GM19438 (cell line): ENCODE measurements around the gene ALDH16A1.

Experiments
- ATAC-seq: cut with Tn5 transposase; IDR thresholded peaks from one replicate; pipeline ENCODE4 v1.9.1; 2021; ENCODE audit warnings: low read depth; ENCODE audit not compliant: unreplicated experiment

Gene ALDH16A1

DNA sequence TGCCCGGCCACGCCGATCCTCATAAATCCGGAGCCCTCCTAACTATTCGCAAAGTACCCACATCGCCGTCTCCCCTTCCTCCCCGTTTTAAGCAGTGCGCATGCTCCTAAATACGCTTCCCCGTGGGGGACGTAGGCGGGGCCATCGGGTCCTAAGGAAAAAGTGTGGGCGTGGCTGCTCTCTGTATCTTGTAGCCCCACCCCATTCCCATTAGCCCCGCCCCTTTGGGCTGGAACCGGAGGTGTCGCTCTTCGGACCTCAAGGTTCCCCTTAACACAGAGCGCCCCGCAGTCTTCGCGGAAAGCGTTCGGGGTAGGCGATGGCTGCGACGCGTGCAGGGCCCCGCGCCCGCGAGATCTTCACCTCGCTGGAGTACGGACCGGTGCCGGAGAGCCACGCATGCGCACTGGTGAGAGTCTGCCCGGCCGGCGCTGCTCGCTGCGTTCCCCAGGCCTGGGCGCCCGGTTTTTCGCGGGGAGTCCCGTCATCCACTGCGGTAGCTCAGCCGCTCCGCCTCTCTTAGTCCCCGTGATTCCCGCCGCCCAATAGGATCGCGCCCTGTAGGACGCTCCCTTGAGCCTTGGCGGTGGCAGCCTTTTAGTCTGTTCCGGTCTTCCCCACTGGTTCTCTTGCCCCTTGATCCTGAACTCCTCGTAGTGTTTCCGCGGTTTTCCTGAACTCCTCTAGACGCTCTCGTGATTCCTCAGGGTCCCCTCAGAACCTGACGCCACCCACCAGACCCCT, at the start of gene ALDH16A1:
Gene ALDH16A1, plus strand, starts transcription at position 213 of the 744 bp plus-strand sequence. Its CDS starts 107 bp downstream, at position 320.
- peak; percentile 69 for ATAC-seq

DNA sequence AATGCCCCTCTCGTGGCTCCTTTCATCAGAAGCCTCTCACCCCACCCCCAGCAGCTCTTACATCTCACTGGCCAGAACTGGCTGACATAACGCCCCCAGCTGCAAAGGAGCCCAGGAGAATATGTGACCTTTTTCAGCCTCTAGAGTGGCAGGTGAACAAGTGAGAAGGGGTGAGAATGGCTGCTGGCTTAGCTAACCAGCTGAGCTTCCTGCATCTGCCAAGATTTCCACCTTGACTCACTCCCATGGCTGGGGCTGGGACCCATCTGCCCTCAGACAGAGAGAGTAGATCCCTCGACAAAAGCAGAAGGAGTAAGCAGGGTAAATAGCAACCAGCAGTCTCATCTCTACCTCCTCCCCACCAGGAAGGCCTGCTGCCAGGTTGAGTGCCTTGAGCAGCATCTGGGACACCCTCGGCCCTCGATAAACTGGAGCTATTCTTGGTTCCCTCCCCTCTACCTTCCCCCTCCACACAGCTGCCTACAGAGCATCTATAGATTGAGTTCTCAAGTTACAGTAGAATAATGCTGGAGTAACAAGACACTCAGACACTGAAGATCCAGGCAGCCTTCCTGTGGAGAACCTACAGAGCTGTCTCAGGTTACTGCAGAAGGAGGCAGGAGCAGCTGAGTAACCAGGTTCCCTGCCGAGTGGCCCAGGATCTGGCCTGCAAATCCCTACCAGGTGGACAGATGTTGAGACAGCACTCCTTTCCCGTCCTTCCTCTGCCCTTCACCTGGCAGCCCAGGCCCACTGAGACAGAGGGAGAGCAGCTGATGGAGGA, 49.4 kb upstream of the ALDH16A1 start:
- no peak for ATAC-seq

DNA sequence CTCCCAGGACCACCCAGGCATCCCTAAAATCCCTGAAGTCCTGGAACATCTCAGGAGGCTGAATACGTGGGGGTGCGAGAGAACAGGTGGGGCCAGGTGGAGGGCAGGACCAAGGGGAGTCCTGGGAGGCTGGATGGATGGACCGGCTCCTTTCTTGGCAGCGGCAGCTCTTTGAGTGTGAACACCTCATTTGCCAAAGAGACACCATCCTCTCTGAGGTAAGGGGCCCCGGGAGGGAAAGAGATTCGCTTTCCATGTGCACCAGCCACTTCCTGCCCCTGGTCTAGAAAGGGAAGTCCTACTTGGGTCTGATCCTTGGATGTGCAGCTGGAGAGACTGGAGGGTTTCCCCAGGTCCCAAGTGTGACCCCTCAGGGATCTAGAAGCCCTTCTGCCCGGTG, 45.9 kb upstream of the ALDH16A1 start:
- no peak for ATAC-seq

DNA sequence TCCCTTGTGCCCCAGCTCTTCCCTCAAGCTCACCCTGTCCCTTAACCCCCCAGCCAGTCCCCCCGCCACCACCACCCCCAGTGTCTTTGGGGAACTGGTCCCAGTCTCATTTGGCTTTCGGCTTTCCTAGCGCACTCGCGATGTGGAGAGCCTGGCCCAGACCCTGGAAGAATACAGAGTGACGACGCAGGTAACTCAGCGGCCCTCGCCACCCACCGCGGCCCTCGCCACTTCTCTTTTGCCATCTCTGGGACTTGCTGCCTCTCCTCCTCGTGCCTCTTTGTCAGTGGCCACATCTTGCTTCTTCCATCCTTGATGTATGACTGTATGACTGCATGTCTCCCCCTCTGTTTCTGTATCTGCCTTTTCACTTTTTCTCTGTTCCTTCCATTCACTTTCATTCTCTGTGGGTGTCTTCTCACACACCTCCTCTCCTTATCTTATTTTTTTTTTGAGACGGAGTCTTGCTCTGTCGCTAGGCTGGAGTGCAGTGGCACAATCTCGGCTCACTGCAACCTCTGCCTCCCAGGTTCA, 45.5 kb upstream of the ALDH16A1 start:
- ATAC-seq = no peak

DNA sequence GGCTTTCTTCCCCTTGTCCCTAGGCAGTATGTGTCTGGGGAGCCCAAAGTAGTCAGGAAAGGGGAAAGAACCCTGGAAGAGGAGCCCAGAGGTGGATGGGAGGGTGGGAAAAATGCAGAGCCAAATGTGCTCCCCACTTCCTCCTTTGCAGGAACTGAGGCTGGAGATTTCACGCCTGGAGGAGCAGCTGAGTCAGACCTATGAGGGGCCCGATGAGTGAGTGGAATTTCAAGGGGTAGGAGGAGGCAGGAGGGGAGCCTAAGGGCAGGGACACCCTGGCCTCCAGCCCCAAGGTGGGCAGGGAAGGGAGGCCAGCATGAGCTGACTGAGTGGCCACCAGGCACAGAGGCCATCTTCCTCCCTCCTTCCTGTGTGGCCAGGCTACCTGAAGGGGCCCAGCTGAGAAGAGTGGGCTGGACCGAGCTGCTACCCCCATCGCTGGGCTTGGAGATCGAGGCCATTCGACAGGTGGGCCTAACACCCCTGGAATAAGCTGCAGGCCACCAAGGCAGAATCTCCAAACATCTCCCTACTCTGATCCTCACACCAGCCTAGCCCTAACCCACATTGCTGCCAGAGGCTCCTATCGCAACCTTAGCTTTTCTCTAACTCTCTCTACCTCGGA, 44.1 kb upstream of the ALDH16A1 start:
- ATAC-seq = no peak

DNA sequence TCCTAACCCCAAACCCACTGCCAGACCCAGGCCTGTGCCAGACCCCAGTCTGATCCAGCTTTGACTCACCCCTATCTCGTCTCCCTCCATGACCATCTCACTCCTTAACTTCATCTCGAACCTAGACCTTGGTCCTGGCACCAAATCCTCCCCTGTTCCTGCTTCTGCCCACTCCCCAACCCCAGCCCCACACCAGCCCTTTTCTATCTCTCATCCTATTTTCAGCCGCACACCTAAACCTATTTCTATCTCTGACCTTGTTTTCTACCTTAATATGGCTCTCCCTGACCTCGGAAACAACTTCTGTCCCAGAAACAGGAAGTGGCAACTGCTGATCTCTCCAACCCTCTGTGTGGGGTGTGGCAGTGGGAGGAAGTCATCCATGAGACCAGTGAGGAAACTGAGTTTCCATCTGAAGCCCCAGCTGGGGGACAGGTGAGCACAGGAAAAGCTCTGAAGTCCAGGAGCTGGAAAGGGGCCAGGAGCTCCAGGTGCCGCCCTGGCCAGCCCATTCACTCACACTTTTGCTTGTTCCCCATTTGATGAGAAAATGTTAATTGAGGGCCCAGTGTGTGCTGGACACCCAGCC, 43.5 kb upstream of the ALDH16A1 start:
- no peak for ATAC-seq

DNA sequence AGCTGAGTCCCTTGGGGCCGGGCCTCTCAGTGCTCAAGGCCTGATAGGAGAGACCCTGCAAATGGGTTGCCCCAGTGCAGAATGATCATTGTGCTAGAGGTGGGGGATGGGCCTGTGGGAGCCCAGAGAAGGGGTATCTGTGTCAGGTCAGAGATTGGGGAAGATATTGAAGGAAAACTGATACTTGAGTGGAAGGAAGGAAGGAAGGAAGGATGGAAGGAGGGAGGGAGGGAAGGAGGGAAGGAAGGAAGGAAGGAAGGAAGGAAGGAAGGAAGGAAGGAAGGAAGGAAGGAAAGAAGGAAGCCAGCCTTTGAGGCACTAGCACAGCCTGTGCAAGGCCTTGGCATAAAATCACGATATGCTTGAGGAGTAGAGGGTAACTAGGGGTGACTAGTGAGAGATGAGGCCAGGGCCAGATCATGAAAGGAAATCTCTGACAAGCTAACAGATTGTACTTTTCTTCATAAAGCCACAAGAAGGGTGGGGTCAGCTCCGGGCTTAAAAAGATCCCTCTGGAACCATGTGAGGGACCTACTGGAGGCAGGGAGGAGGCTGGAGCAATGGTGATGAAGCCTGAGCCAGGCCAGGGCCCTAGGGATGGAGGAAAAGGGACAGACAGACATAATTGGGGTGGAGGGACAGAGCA, 41.2 kb upstream of the ALDH16A1 start:
- ATAC-seq = no peak

DNA sequence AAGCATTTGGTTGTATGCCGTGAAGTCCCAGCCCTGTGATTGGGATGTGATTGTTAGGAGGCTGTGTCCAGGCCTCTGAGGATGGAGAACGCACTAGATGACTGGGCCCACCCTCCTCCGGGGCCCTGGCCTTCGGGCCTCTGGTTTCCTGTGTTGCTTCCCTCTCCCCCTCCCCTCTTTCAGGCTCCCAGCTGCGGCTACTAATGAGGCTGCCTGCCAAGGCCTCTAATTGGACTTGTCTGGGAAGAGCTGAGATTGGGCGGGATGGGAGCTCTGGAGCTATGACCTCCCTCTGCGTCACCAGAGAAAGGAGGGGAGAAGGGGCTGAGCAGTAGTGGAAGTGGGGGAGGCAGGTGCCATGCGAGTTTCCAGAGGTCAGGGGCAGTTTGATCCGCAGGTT, 39.7 kb upstream of the ALDH16A1 start:
- no peak for ATAC-seq

DNA sequence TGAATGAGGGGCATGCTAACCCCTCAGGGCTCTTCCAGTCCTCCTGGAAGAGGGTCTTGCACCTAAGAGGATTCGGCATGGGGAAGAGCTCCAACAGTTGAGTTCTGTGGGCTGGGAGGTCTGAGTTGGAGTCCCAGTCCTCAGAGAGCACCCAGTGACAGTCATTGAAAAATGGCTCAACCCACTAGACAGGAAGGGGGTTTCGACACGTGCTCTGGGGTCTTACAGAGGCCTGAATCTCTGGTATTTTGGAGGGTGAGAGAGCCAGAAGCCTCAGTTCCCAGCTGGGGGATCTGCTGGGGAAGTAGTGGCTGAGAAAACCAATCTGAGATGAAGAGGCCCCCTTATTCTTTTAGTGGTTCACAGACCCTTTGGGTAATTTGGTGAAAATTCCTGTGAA, 38.8 kb upstream of the ALDH16A1 start:
- no peak for ATAC-seq

DNA sequence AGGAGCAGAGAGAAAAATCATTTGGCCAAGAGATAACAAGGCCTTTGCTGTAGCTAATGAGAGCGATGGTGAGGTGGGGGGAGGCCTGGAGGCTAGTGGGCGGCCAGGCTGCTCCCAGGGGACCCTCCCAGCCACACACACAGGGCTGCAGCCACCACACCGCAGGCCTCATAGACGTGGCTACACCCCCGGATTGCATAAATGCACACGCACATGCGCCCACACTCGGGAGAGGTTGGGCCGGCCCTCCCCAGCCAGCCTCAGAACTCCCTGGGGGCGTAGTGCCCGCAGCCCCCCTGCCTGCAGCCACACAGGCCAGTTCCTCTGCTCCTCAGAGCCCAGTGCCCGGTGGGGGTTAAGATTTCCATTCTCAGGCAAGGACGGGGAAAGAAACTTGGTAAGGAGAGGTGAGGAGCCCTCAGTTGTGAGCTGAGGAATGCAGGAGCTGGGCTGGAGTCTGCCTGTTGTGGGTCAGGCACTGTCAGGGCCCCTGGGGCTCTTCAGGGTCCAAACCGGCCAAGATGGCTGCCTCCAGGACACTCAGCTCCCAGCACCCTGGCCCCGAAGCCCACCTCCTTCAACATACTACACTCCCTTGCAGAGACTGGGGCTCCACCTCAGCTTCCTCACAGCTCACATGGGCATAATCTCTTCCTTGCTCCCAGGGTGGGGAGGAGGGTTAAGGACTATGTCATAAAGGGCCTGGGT, 37.8 kb upstream of the ALDH16A1 start:
- ATAC-seq = no peak

DNA sequence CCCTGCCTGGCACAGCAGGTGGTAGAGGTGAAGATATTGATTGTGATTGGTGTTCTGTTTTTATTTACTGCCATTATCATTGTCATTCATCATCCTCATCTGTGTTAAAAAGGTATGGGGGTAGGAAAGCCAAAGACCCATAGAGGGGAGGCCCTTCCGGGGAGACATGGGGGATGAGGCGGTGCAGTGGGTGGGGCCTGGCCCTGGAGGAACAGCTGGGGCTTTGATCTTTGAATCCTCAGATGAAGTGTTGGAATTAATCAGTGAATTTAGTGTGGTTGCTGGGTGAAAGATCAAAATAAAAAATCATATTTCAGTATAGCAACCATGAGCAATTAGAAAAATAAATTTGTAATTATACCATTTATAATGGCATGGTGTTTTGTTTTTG, 37.2 kb upstream of the ALDH16A1 start:
- no peak for ATAC-seq

DNA sequence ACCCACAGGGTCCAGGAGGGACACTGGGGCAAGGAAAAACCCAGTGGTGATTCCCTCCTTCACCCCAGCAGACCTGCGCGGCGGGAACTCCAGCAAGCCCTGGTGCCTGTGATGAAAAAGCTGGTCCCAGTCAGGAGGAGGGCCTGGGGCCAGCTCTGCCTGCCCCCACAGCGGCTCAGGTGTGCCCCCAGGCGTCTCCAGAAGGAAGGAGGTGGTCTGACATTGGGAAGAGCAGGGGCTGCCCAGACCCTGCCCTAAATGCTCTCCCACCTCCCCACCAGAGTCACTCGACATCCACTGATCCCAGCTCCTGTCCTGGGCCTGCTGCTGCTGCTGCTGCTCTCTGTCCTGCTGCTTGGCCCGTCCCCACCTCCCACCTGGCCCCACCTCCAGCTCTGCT, 35.9 kb upstream of the ALDH16A1 start:
- no peak for ATAC-seq

DNA sequence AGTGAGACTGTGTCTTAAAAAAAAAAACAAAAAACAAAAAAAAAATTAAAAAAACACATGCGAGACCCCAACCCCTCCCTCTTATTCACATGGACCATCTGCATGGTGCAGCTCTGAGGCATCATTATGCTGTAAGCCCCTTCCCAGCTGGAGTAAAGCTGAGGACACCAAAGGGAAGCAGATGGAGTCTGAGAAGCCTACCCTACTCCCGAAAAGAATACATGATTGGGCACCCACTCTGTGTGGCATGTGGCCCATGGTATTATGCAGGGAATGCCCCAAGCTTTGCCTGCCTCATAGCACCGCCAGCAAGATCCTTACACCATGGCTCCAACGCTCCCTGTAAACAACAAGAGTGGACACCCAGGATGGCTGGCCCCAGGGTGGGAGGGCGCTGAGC, 34.5 kb upstream of the ALDH16A1 start:
- ATAC-seq = no peak

DNA sequence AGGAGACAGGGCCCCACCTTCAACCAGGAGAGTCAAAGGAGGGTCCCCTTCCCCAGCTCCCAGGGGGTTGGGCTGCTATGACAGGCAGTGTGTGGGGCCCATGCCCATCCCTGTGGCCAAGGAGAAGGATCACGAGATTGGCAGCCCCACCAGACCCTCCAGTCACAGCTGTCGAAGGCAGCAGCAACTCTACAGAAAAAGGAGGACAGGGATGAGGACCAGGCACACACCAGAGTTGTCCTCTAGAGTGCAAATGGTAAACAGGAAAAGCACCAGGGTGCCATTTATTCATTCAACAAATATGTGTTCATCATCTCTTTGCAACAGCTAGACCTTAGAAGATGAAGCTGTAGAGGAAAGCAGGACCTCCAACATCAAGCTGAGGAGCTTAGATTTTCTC, 33.9 kb upstream of the ALDH16A1 start:
- no peak for ATAC-seq

DNA sequence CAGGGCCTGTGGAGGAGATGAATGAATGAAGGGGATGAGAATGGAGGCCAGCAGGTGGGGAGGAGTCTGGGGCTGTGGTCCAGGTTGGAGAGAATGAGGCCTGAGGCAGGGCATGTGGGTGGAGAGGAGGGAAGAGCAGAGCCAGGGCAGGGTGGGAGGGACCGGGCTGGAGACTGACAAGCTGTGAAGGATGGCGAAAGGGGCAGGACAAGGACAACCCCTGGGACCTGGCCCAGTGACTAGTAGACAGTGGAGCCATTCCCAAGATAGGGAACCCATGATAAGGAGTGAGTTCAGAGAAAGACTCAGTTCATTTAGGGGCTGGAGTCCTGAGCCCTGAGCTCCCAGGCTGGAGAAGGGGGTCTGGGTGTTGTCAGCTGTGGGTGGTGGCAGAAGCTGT, 32.8 kb upstream of the ALDH16A1 start:
- ATAC-seq = no peak

DNA sequence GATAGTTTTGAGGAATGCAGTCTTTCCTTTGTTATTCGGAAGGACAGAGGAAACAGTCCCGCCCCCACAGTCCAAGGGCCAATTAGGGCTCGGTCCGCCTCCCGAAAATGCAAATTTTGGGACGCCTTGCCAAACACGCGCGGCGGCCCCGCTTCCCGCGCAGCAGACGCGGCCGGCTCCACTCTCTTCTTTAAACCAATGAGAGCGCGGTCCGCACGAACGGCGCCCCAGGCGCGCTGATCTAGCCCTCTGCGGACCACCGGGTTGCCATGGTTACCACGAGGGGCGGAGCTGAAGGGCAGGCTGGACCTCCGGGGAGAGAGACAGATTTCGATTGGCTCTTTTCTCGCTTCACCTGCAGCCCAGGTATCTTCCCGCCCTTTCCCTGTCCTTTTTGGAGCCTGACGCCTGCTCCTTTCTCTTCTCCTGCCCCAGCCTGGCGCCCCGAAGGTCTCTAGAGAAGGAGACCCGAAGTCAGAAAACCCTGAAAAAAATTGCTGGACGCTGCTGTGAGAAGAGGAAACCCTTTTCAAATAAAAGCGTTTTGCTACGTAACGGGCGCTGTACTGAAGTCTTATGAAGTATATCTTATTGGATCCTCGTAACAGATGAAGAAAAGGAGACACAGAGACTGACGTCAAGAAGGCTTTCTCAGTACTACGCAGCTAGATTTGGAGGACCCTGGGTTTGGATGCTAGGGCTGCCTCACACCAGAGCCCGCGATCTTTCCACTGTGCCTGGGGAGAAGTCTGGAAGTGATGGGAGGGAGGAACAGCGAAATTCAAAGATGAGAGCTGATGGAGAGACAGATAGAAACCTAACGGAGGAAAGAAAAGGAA, 31.8 kb upstream of the ALDH16A1 start:
- no peak for ATAC-seq

DNA sequence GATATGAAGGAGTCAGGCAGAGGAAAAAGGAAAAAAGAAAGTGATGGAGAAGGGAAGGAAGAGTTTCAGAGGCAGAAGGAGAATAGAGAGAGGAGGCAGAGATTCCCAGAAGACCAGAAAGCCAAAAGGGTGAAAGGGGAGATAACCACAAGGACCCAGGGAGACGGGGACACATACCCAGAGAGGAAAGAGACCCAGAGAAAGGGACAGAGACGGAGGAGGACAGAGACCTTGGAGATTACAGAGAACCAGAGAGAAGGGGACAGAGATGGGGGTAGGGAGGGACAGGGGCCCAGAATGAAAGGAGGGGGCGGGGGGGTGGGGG, 31.2 kb upstream of the ALDH16A1 start:
- ATAC-seq = no peak

DNA sequence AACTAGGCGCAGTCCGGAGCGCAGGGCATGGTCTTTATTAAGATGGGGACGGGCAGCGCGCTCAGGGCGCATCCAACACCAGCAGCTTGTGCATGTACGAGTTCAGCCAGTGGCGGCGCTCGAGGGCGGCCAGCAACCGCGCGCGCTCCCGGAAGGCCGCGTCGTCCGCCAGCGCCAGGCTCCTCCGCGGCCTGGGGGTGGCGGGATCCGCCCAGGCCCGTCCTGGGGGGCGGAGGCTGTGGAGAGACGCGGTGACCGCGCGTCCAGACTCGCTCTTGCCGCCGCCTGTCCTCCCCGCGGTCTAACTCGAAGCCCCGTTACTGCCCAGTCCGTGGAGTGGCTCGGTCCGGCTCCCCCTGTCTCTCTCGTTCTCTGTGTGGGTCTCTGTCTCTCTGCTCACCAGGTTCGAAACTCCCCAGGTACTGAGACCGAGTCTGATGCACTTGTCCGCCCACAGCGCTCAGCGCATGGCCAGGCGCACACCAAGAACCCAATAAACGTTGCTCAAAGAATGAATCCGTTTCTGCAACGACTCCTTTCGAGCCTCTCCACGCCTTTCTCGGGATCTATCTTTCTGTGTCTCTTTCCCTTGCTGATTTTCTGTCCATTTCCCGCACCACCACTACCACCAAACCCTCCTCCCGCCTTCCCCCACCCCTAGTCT, 30.5 kb upstream of the ALDH16A1 start:
- ATAC-seq = no peak
